GM21528 (cell line): ENCODE results near the gene ZBTB12.
A peak's percentile ranks its signal among the peaks of the same experiment; 100 is the strongest.
"Not testable (repeated sequence)": the region's sequence is repeated elsewhere in the genome, so short reads cannot be mapped to it uniquely, and the experiment has no call there.

Experiments
- ATAC-seq: cut with Tn5 transposase; IDR thresholded peaks from one replicate; pipeline ENCODE4 v1.9.1; 2021; ENCODE audit warnings: mild to moderate bottlenecking, moderate library complexity; ENCODE audit not compliant: unreplicated experiment, low FRiP score

ZBTB12 gene

GRCh38 chr6:31922942-31923341, 21.1 kb upstream of the ZBTB12 start:
- ATAC-seq, result no peak

GRCh38 chr6:31920811-31921210, 18.9 kb upstream of the ZBTB12 start:
- ATAC-seq, result no peak

GRCh38 chr6:31919624-31920303, 17.9 kb upstream of the ZBTB12 start:
- no peak for ATAC-seq

GRCh38 chr6:31918069-31918720, 16.3 kb upstream of the ZBTB12 start:
- no peak for ATAC-seq

GRCh38 chr6:31915756-31916155, 13.9 kb upstream of the ZBTB12 start:
- no peak for ATAC-seq

GRCh38 chr6:31915351-31915750, 13.5 kb upstream of the ZBTB12 start:
- ATAC-seq, result no peak

GRCh38 chr6:31911826-31912585, 10.1 kb upstream of the ZBTB12 start:
- no peak for ATAC-seq

GRCh38 chr6:31909298-31909697, 7.4 kb upstream of the ZBTB12 start:
- ATAC-seq, result not testable (repeated sequence)

- ATAC-seq, result peak; percentile 48
Measured at GRCh38 chr6:31908791-31909190, 6.9 kb upstream of the ZBTB12 start.

- ATAC-seq, result not testable (repeated sequence)
Measured at GRCh38 chr6:31908255-31908654, 6.4 kb upstream of the ZBTB12 start.

- ATAC-seq, result no peak
Measured at GRCh38 chr6:31907158-31907813, 5.4 kb upstream of the ZBTB12 start.

GRCh38 chr6:31906727-31907126, 4.8 kb upstream of the ZBTB12 start:
- ATAC-seq, result not testable (repeated sequence)

GRCh38 chr6:31906122-31906521, 4.2 kb upstream of the ZBTB12 start:
- ATAC-seq, result no peak

- no peak for ATAC-seq
Measured at GRCh38 chr6:31905041-31905440, 3.2 kb upstream of the ZBTB12 start.

GRCh38 chr6:31903957-31904356, 2.1 kb upstream of the ZBTB12 start:
- no peak for ATAC-seq

GRCh38 chr6:31901415-31901952, 402 bp downstream of the ZBTB12 start:
- no peak for ATAC-seq

GRCh38 chr6:31900917-31901414, 920 bp downstream of the ZBTB12 start:
- ATAC-seq, result no peak

- no peak for ATAC-seq
Measured at GRCh38 chr6:31899882-31900722, 1.8 kb downstream of the ZBTB12 start.

- ATAC-seq, result no peak
Measured at GRCh38 chr6:31899215-31899614, 2.7 kb downstream of the ZBTB12 start.
